H1 (cell line): ENCODE measurements around the gene CPNE8.

Experiments used
- CHD2 ChIP-seq: IDR thresholded peaks from 2 replicates; pipeline ENCODE4 v1.6.1; 2012; ENCODE audit warnings: low read length, improper control_type of control experiment
- CTCF ChIP-seq, 3 experiments: IDR thresholded peaks; 1 replicate in 2 of 3; 2 replicates in 1 of 3; pipeline versions ENCODE4 v1.5.1 to v1.6.1; 2011; ENCODE audit warnings: low read length in 3 of 3, mild to moderate bottlenecking in 3 of 3, inconsistent platforms in 2 of 3, low read depth in 1 of 3, moderate library complexity in 1 of 3; ENCODE audit not compliant: insufficient read depth in 1 of 3; ENCODE audit errors: control extremely low read depth in 1 of 3
- GTF2F1 ChIP-seq: IDR thresholded peaks from 2 replicates; pipeline ENCODE4 v1.6.1; 2012; ENCODE audit warnings: low read depth, low read length, improper control_type of control experiment, borderline replicate concordance
- HDAC6 ChIP-seq: IDR thresholded peaks from one replicate; pipeline ENCODE4 v1.7.1; 2012; ENCODE audit warnings: low read depth, mild to moderate bottlenecking, inconsistent platforms, low read length, moderate library complexity
- JUN ChIP-seq: IDR thresholded peaks from 2 replicates; pipeline ENCODE4 v1.6.1; 2011; ENCODE audit warnings: low read depth, mild to moderate bottlenecking, improper control_type of control experiment, low read length
- KDM1A ChIP-seq: fragments of 200-600, 300-600 bp; sonication (generic); IDR thresholded peaks from 2 replicates; pipeline ENCODE4 v1.7.1; 2016; ENCODE audit warnings: mild to moderate bottlenecking, low read length, borderline replicate concordance
- KDM5A ChIP-seq: fragments of 200-600 bp; IDR thresholded peaks from 2 replicates; pipeline ENCODE4 v1.7.1; 2012; ENCODE audit warnings: mild to moderate bottlenecking, low read length, inconsistent platforms, mixed read lengths
- MAFK ChIP-seq: IDR thresholded peaks from 2 replicates; pipeline ENCODE4 v1.6.1; 2012; ENCODE audit warnings: low read depth, mild to moderate bottlenecking, improper control_type of control experiment, low read length
- MAX ChIP-seq: IDR thresholded peaks from 2 replicates; pipeline ENCODE4 v1.6.1; 2012; ENCODE audit warnings: inconsistent platforms
- NANOG ChIP-seq: IDR thresholded peaks from 2 replicates; pipeline ENCODE4 v1.6.1; 2011; ENCODE audit warnings: low read length, low read depth, mild to moderate bottlenecking, inconsistent platforms; ENCODE audit not compliant: insufficient read depth, poor library complexity, severe bottlenecking
- POLR2A ChIP-seq, 2 experiments: IDR thresholded peaks; 1 replicate in 1 of 2; 2 replicates in 1 of 2; pipeline ENCODE4 v1.6.1; 2011; ENCODE audit warnings: low read depth in 2 of 2, low read length in 2 of 2, mild to moderate bottlenecking in 2 of 2; ENCODE audit errors: control extremely low read depth in 1 of 2
- RAD21 ChIP-seq, 2 experiments: IDR thresholded peaks in 1 of 2; conservative IDR thresholded peaks in 1 of 2; 2 replicates each; pipeline ENCODE4 v1.6.1; 2011; ENCODE audit warnings: low read depth in 2 of 2, low read length in 2 of 2, improper control_type of control experiment in 1 of 2, inconsistent platforms in 1 of 2, mild to moderate bottlenecking in 1 of 2, moderate library complexity in 1 of 2
- SUZ12 ChIP-seq: fragments of 200-600 bp; sonication (generic); IDR thresholded peaks from 2 replicates; pipeline ENCODE4 v1.6.1; 2012; ENCODE audit warnings: mild to moderate bottlenecking, inconsistent platforms, low read length, moderate library complexity, mixed read lengths
- TEAD4 ChIP-seq: IDR thresholded peaks from 2 replicates; pipeline ENCODE4 v1.6.1; 2012; ENCODE audit warnings: low read depth, low read length, inconsistent platforms, mixed read lengths

DNA sequence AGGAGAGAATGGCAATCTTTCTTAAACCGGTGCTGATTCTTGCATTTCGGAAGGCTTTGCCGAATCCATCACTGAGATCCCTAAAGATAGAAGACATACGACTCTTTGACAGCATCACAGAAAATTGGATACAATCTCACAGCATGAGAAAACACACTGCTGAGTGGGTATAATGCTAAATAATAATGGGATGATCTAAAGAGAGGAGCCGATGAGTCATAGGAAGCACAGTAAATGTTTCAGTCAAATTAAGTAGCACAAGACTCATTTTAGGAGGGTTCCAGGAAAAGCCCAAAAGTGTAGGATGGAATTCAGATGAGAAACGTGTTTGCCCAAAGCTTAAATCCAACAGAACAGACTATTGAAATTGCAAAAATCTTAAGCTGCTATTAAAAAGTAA lies 81.7 kb downstream of the CPNE8 start:
- no peak for TF ChIP-seq CHD2
- TF ChIP-seq KDM1A: no peak
- TF ChIP-seq HDAC6: no peak
- no peak for TF ChIP-seq CTCF (IDR thresholded peaks at IDR 0.05; ENCODE audit: control extremely low read depth in 1 of 3, insufficient read depth in 1 of 3, low read depth in 1 of 3, low read length in 3 of 3)
- TF ChIP-seq POLR2A (IDR thresholded peaks at IDR 0.05; ENCODE audit: control extremely low read depth in 1 of 2, low read depth in 2 of 2, low read length in 2 of 2): no peak
- TF ChIP-seq GTF2F1: no peak
- TF ChIP-seq SUZ12: no peak
- TF ChIP-seq MAX: no peak
- no peak for TF ChIP-seq NANOG
- TF ChIP-seq JUN: no peak
- TF ChIP-seq KDM5A: no peak
- TF ChIP-seq TEAD4: no peak
- no peak for TF ChIP-seq RAD21 (IDR thresholded peaks at IDR 0.05 in 1 of 2, conservative IDR thresholded peaks at IDR 0.05 in 1 of 2; ENCODE audit: low read depth in 2 of 2, low read length in 2 of 2)
- TF ChIP-seq MAFK: no peak
